ENCODE data around the gene DPF3.

The DPF3 gene

GRCh38 chr14:72675126-72675525 lies 218.8 kb downstream of the DPF3 start:
- no peak for DNase-seq

- no peak for DNase-seq
Measured at GRCh38 chr14:72673179-72673578, 220.7 kb downstream of the DPF3 start.

GRCh38 chr14:72666610-72667009 lies 227.3 kb downstream of the DPF3 start:
- DNase-seq: no peak

GRCh38 chr14:72665259-72665658 lies 228.6 kb downstream of the DPF3 start:
- no peak for DNase-seq

GRCh38 chr14:72664651-72665050 lies 229.2 kb downstream of the DPF3 start:
- no peak for DNase-seq

- DNase-seq: no peak
Measured at GRCh38 chr14:72663956-72664650, 229.8 kb downstream of the DPF3 start.

- DNase-seq: no peak
Measured at GRCh38 chr14:72663076-72663487, 230.8 kb downstream of the DPF3 start.

- DNase-seq: no peak
Measured at GRCh38 chr14:72662214-72662613, 231.7 kb downstream of the DPF3 start.

- no peak for DNase-seq
Measured at GRCh38 chr14:72657214-72657921, 236.5 kb downstream of the DPF3 start.

- no peak for DNase-seq
Measured at GRCh38 chr14:72653026-72653425, 240.9 kb downstream of the DPF3 start.

- no peak for DNase-seq
Measured at GRCh38 chr14:72652179-72652578, 241.7 kb downstream of the DPF3 start.

GRCh38 chr14:72651714-72652113 lies 242.2 kb downstream of the DPF3 start:
- no peak for DNase-seq

GRCh38 chr14:72651081-72651480 lies 242.8 kb downstream of the DPF3 start:
- DNase-seq: no peak

- no peak for DNase-seq
Measured at GRCh38 chr14:72649603-72650227, 244.2 kb downstream of the DPF3 start.

- DNase-seq: no peak
Measured at GRCh38 chr14:72647782-72648181, 246.1 kb downstream of the DPF3 start.

GRCh38 chr14:72646861-72647528 lies 246.9 kb downstream of the DPF3 start:
- DNase-seq: no peak

GRCh38 chr14:72645706-72646105 lies 248.2 kb downstream of the DPF3 start:
- no peak for DNase-seq

- no peak for DNase-seq
Measured at GRCh38 chr14:72644758-72645489, 249.0 kb downstream of the DPF3 start.

GRCh38 chr14:72644038-72644437 lies 249.9 kb downstream of the DPF3 start:
- DNase-seq: no peak

GRCh38 chr14:72643317-72643801 lies 250.5 kb downstream of the DPF3 start:
- no peak for DNase-seq

GRCh38 chr14:72640911-72641485 lies 252.9 kb downstream of the DPF3 start:
- no peak for DNase-seq

GRCh38 chr14:72638021-72638420 lies 255.9 kb downstream of the DPF3 start:
- no peak for DNase-seq
